CD4-positive, alpha-beta T cell treated with Interleukin-4 for 1 hour (primary cell): ENCODE measurements around the gene GTF2H4.
"Not testable (repeated sequence)": the region's sequence is repeated elsewhere in the genome, so short reads cannot be mapped to it uniquely, and the experiment has no call there.

Experiments
- DNase-seq, 2 donors: peaks; one replicate each; pipeline ENCODE4 v3.0.0-alpha.2; 2020 to 2022

Gene GTF2H4

DNA sequence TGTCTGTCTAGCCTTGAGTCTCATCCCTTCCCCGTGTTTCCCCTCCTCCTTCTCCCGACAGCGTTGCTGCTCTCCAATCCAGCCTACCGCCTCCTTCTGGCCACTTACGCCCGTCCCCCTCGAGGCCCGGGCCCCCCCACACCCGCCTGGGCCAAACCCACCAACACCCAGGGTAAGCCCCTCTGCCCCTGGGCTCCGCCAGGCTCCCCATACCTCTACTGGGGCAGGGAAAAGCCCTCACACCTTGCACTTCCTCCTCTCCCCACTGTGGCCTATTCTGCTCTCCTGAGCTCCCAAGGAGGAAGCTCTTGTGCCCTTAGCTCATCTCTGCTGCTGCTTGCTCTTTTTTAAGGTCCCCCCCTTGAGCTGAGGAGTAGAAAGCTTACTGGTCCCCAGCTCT lies 12.7 kb upstream of the GTF2H4 start:
- no peak for DNase-seq

DNA sequence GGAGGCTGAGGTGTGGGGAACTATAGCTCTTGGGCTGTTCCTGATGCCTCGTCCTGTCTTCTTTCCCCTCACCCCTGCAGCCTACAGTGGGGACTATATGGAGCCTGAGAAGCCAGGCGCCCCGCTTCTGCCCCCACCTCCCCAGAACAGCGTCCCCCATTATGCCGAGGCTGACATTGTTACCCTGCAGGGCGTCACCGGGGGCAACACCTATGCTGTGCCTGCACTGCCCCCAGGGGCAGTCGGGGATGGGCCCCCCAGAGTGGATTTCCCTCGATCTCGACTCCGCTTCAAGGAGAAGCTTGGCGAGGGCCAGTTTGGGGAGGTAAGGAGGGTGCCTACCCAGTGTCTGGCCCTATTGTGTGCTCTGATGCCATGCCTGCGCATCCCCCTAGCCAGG lies 11.5 kb upstream of the GTF2H4 start:
- DNase-seq = no peak

DNA sequence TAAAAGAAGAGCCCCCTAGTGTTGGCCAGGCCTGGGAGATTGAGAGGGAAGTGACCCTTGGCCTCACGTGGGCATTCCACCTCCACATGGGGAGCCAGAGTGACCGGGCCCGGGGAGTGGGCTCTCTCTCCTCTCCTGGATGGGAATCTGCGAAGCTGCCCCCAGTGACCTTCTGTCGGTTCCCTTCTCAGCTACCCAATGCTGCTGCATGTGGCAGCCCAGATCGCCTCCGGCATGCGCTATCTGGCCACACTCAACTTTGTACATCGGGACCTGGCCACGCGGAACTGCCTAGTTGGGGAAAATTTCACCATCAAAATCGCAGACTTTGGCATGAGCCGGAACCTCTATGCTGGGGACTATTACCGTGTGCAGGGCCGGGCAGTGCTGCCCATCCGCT lies 10.1 kb upstream of the GTF2H4 start:
- no peak for DNase-seq

DNA sequence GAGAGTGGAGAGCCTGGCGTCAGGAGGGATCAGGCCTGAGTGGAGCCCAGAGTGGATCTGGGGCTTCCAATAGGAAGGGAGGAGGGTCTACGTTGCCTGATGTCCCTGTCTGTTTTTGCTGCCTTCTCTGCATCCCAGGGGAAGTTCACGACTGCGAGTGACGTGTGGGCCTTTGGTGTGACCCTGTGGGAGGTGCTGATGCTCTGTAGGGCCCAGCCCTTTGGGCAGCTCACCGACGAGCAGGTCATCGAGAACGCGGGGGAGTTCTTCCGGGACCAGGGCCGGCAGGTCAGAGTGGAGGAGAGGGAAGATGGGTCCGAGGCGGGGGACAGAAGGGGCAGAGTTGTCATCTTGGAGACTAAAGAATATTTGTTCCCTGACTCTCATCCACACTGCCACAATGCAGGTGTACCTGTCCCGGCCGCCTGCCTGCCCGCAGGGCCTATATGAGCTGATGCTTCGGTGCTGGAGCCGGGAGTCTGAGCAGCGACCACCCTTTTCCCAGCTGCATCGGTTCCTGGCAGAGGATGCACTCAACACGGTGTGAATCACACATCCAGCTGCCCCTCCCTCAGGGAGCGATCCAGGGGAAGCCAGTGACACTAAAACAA lies 9.2 kb upstream of the GTF2H4 start:
- DNase-seq = no peak

DNA sequence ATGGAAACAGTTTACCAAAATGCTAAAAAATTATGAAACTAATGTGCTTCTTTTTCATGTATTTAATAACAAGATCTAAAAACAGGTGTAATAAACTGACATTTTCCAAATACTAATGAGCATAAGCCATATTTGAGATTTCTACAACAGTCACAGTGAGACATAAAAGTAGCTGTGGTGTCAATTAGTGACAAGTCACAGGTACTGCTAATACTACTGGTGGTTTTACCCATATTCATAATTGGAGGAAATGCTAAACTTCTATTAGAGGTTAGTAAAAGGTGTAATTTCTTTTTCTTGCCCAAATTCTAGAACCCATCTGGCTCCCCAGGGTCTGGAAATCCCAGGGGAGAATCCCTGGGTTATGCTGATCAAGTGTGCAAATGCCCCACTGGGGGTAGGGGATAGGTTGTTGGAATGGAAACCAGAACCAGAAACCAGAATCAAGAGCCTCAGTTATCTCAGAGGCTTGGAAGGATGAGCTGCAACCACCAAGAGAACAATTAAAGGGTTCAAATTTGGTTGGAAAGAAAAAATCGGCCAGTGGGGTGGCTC lies 7.1 kb upstream of the GTF2H4 start:
- DNase-seq = no peak

DNA sequence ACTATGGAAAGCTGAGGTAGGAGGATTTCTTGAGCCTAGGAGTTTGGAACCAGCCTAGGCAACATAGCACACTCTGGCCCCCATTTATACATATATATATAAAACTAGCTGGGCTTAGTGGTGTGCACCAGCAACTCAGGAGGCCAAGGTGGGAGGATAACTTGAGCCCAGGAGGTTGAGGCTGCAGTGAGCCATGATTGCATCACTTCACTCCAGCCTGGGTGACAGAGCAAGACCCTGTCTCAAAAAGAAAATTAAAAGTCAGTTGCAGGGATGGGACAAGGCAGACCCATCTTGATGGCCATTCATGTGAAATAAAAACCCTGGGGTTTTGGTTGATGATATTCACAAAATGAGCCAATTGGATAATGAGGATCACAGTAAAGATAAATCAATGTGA lies 6.6 kb upstream of the GTF2H4 start:
- DNase-seq = no peak

DNA sequence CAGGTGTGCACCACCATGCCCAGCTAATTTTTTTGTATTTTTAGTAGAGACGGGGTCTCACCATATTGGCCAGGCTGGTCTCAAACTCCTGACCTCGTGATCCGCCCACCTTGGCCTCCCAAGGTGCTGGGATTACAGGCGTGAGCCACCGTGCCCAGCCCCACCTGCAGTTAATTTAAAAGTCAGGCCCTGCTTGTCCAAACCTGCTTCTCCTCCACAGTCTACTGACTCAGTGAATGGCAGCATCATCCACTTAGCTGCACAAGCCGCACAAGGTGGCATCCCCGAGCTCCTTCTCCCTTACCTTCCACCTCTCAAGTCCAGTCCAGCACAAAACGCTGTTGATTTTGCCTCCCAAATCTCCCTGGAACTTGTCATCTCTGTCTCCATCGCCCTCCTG lies 5.8 kb upstream of the GTF2H4 start:
- not testable (repeated sequence) for DNase-seq

DNA sequence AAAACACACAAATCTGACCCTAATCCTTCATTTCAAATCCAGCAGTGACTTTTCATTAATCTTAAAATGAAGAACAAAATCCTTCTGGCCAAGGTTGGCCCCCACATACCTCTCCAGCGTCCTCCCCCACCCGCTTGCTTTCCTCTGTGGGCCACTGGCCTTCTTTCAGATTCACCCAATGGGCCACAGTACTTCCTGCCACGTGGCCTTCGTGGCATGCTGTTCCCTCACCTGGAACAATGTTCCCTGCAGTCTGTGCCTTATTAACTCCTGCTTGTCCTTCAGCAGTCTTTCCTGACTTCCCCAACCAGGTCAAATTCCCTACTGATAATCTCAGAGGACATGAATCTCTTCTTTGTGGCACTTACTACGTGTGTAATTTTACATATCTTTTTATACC lies 5.3 kb upstream of the GTF2H4 start:
- DNase-seq = no peak

DNA sequence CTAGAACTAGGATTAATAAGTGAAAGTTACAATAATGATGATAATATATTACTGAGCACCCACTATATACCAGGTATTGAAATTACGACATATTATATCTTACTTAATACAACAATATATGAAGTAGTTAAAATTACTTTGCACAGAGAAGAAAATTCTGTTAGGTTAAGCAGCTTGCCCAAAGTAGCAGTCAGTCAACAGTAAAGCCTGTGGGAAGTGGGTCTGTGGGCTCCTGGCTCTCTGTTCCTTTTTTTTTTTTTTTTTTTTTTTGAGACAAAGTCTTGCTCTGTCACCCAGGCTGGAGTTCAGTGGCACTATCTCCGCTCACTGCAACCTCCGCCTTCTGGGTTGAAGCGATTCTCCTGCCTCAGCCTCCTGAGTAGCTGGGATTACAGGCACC lies 4.8 kb upstream of the GTF2H4 start:
- no peak for DNase-seq

DNA sequence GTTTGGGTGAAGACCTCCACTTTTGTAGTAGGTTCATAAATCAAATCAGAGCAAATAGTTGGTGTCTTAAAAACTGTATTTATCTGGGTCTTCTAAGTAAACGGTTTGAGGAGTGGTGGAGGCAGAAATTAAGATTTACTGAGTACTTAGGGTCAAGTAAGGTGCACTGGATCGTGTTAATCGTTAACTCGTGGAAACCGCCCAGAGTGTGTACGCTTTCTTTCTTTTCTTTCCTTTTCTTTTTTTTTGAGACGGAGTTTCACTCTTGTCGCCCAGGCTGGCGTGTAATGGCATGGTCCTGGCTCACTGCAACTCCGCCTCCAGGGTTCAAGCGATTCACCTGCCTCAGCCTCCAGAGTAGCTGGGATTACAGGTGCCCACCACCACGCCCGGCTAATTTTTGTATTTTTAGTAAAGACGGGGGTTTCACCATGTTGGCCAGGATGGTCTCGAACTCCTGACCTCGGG lies 683 bp upstream of the GTF2H4 start:
- DNase-seq = not testable (repeated sequence)

DNA sequence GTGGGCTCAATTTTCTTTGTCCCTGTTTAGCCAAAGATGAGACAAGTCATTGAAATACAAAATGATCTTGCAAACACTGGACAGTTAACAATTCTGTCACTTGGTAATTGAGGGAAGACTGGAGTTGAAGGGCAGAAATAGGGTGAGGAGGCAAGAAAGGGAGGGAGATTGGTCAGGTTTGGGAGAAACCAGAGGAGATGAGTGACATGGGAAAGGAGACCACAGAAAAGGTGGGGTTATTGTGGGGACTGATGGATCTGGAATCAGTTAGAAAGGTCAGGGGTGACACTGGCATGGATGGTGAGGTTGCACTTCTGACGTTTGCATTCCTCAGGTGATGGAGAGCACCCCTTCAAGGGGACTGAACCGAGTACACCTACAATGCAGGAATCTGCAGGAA lies 693 bp downstream of the GTF2H4 start:
- no peak for DNase-seq

DNA sequence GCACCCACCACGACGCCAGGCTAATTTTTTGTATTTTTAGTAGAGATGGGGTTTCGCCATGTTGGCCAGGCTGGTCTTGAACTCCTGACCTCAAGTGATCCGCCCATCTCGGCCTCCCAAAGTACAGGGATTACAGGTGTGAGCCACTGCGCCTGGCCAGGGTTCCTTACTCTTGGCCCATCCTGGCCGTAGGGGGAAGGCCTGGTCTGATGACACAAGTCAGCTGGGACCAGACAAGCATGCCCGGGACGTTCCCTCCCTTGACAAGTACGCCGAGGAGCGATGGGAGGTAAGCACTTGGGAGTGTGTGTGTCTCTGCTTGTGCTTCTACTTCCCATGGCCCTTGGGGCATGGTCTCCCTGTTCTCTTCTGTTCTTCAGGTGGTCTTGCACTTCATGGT lies 2.5 kb downstream of the GTF2H4 start:
- DNase-seq = not testable (repeated sequence)

DNA sequence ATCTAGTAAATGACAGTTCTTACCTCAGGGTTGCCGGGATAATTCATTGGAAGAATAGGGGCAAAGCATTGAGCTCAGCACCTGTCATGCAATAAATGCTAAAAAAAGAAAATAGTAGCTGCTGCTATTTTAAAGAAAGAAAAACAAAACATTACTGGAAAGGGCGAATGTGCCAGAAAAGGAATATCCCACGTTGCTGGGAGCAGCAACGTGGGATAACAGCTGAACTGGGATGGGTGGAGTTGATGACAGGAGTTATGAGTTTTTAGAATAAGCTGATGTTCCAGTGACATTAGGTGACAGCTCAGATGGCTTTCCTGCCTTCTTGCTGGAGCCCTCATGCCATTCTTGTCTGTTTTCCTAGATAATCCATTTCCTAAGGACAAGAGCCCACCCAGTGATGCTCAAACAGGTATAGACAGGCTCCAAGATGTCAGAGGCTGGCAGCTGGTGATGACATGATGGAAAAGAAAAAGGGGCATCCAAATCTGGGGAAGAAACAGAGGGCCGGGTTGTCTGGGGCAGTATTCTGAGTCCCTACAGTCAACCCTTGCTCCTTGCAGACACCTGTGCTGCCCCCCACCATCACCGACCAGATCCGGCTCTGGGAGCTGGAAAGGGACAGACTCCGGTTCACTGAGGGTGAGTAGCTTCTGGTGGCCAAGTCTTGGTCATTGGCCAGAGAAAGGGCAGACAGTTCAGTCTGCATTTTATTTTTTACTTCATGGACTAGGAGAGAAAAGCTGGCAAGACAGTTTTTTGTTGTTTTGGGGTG lies 4.9 kb downstream of the GTF2H4 start:
- DNase-seq = no peak

DNA sequence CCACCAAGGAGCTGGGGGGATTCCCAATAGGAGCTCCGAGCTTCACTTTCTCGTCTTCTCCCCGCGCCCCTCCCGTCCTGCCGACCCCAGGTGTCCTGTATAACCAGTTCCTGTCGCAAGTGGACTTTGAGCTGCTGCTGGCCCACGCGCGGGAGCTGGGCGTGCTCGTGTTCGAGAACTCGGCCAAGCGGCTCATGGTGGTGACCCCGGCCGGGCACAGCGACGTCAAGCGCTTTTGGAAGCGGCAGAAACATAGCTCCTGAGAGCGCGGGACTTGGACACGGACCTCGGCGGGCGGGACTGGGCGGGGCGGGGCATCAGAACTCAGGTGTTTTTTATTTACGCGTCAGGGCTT lies 5.7 kb downstream of the GTF2H4 start:
- DNase-seq = no peak

DNA sequence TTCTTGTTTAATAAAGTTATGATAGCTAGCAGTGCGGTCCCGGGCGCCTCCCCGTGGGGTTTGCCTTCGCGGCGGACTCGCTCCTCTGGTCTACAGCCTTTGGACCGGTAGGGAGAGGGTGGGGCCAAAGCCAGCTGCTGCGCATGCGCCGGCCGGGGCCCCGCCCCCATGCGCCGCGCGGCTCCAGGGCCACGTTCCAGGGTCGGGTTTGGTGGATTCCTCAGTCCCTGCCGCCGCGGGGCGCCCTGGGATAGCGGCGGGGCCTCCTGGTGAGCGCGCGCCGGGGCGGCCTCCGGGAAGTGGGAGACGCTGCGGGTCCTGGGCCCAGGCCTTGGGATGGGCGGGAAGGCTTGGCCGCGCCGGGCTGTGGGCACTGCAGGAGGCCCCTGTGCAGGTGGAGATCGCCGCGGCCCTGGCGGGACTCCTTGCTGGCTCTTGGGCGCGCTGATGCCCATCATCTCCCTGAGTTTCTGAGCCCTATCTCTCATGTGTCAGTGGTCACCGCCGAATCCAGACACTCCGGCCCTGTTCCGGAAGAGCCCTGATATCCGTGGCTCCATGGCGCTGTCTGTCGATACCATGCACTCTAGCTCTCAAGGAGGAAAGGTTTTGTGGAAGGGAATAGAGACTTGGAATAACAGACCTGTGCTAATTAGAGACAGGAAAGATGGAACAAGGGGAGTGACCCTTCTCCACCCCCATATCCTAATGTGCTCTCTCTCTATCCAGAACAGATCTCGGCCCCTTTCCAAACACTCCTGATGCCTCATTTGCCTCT lies 6.3 kb downstream of the GTF2H4 start, which contains the start of gene VARS2:
TSS of gene VARS2 (plus strand) at position 163 of the 778 bp plus-strand sequence. CDS start at position 762, 599 bp downstream.
- DNase-seq = peak; percentile 90 to 92

DNA sequence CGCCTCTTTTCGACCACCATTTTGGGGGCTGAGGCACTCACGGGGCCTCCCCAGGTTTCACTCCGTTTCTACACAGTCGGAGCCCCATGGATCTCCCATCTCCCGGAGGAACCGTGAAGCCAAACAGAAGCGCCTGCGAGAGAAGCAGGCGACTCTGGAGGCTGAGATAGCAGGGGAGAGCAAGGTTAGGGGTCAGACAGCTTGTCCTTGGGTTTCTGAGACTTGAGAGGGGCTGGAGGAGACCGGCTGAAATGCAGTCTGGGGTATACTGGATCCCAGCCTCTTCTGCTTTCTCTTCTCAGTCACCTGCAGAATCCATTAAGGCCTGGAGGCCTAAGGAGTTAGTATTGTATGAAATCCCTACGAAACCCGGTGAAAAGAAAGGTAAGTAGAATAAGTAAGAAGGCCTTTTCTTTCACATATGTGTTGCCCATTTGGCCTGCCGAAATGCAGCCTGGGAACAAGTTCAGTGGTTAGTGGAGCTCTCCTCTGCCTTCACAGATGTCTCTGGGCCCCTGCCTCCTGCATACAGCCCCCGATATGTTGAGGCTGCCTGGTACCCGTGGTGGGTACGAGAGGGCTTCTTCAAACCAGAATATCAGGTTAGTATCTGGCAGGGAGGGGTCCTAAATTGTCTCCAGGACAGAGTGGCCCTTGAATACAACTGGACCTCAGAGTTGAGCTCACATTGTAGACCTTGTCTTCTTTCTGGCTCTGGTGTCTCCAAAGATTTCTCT lies 7.0 kb downstream of the GTF2H4 start:
- no peak for DNase-seq

DNA sequence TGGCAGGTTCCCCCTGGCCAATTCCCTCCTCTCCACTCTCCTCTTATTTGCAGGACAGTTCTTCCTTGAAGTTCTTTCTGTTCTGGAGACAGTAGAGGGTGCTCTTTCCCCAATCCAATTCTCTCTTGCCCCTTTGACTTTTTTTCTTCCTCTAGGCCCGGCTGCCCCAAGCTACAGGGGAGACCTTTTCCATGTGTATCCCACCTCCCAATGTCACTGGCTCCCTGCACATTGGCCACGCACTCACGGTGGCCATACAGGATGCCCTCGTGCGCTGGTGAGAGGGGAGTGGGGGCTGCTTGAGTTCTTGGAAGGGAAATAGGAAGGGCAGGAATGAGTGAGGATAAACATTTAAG lies 7.6 kb downstream of the GTF2H4 start:
- DNase-seq = peak in 1 of 2 donors; percentile 49

DNA sequence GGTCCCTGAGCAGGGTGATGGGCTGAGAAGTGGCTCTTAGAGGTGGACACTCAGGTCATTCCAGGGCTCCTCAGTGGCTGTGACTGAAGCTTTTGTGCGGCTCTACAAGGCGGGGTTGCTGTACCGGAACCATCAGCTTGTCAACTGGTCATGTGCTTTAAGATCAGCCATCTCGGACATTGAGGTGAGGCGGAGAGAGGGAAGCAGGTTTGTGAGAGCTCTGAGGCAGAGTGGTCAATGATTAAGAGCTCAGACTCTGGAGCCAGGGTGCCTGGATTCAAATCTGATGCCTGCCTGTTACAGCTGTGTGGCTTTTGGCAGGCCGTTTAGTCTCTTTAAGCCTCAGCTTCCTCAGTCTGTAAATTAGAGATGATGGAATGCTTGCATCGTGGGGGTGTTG lies 9.0 kb downstream of the GTF2H4 start:
- no peak for DNase-seq

DNA sequence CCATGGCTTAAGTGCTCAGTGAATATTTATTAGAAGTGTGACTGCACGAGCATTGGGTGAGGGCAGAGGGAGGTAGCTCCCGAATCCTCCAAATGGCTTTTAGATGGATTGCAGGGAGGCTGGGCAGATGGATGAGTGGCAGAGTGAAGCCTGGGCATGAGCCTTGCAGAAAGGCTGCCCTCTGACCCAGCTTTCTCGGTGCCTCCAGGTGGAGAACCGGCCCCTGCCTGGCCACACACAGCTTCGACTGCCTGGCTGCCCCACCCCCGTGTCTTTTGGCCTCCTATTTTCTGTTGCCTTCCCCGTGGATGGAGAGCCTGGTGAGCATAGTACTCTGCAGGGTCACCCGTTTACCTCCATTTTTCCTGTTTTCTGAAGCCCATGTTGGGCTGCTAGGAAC lies 9.5 kb downstream of the GTF2H4 start:
- DNase-seq = no peak

DNA sequence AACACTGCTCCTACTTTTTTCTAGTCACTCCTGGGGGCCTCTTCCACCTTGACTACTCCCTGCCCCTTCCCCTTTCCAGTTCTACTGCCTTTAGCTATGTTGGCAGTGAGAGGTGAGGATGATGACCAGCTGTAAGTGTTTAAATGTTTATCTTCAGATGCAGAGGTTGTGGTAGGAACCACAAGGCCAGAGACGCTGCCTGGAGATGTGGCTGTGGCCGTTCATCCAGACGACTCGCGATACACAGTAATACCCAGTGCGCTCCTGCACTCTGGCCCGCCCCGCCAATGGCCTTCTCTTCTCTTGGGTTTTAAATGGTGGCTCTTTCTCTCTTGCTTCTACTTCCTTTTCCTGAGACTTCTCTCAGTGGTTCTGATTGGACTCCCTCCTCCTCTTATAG lies 10.7 kb downstream of the GTF2H4 start:
- no peak for DNase-seq

DNA sequence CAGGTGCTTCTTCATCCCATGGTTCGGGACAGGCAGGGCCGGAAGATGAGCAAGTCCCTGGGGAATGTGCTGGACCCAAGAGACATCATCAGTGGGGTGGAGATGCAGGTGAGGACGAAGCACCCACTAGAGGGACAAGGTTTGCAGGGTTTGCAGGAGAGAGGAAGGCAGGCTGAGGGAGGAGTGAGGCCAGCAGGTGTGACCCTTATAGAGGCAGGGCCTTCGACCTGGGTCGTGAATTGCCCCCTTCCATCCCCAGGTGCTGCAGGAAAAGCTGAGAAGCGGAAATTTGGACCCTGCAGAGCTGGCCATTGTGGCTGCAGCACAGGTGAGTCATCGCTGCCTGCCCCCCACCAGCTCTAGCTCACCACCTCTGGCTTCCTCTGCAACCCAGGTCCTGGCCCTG lies 14.4 kb downstream of the GTF2H4 start:
- DNase-seq = no peak

DNA sequence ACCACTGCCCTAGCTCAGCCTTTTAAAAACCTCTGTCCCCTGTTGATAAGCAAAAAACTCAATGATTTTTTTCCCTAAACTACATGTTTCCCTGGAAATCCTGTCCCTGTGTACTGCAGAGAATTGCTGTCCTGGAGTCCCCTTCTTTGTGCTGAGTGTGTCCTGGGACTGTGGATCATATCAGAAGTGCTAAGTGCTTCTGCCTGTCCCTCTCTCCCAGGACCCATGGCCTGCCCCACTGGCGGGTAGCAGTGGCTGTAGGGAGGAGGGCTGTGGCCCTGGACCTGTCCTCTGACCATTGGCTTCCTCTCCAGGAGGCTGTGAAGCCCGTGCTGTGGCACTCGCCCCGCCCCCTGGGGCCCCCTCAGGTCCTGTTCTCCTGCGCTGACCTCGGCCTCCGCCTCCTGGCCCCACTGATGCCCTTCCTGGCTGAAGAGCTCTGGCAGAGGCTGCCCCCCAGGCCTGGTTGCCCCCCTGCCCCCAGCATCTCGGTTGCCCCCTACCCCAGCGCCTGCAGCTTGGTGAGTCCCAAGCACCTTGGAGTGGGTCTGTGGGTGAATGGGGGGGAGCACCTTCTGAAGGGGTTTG lies 16.1 kb downstream of the GTF2H4 start:
- DNase-seq = not testable (repeated sequence)

DNA sequence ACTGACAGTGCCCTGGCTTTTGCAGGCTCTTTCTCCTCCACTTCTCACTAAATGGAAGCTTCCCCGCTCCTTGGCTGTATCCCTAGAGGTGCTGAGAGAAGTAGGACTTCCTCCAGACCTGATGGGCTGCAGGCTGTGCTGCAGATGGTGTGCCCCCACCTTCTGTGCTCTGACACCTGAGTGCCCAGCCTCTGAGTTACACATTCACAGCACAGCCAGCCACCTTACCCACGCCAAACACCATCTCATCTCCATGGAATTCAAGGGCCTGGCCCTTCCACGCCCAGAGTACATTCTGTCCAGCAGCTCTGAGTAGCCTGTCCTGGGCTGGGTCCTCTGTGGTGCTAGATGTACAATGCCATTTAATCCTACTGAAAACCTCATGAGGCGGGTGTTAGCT lies 18.6 kb downstream of the GTF2H4 start:
- no peak for DNase-seq
